GM10248 (cell line): ENCODE measurements around the gene NUP98.
"Not testable (repeated sequence)": the region's sequence is repeated elsewhere in the genome, so short reads cannot be mapped to it uniquely, and the experiment has no call there.

Experiments used
- CTCF ChIA-PET: fragments of 300-600 bp; sonication (Branson Sonifier 250); formaldehyde crosslinking; extraction: SDS; loops from one replicate; lab custom pipeline; 2021; ENCODE audit warnings: antibody characterized with exemption; lab: Yijun Ruan, JAX
- POLR2A ChIA-PET: fragments of 350-650 bp; sonication (Branson Sonifier 250); formaldehyde crosslinking; extraction: SDS; loops from one replicate; lab custom pipeline; 2020; ENCODE audit warnings: antibody characterized with exemption; lab: Yijun Ruan, JAX
- DNase-seq: peaks from one replicate; pipeline ENCODE4 v3.0.0; 2012; ENCODE audit errors: extremely low spot score
- TF ChIP-seq, protein P1 (sequence below): IDR thresholded peaks from 2 replicates; pipeline ENCODE4 v1.5.1; 2012; ENCODE audit warnings: mild to moderate bottlenecking, low read depth; ENCODE audit errors: extremely low read depth, missing control alignments, control extremely low read depth

Gene NUP98

DNA sequence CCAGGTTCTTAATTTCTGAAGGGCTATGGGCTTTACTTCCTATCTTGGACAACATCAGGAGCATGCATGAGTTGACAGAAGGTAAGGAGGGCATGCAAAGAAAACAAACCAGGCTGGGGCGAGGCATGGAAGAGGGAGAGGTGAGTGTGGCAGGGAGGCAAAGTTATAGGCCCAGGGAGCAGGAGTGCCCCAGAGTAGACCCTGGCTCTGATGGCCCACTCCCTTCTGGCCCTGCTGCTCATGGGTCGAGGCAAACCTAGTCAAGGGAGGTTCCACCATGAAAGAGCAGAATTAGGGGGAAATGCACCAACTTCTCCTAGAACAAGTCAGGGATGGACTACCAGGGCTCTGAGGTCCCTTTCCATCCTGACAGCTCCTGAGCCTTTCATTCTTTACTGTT, 136.4 kb downstream of the NUP98 start:
- no peak for DNase-seq
- TF ChIP-seq, protein P1, sequence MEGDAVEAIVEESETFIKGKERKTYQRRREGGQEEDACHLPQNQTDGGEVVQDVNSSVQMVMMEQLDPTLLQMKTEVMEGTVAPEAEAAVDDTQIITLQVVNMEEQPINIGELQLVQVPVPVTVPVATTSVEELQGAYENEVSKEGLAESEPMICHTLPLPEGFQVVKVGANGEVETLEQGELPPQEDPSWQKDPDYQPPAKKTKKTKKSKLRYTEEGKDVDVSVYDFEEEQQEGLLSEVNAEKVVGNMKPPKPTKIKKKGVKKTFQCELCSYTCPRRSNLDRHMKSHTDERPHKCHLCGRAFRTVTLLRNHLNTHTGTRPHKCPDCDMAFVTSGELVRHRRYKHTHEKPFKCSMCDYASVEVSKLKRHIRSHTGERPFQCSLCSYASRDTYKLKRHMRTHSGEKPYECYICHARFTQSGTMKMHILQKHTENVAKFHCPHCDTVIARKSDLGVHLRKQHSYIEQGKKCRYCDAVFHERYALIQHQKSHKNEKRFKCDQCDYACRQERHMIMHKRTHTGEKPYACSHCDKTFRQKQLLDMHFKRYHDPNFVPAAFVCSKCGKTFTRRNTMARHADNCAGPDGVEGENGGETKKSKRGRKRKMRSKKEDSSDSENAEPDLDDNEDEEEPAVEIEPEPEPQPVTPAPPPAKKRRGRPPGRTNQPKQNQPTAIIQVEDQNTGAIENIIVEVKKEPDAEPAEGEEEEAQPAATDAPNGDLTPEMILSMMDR = no peak
- ChIA-PET CTCF (no interaction called here), POLR2A (no interaction called here)

DNA sequence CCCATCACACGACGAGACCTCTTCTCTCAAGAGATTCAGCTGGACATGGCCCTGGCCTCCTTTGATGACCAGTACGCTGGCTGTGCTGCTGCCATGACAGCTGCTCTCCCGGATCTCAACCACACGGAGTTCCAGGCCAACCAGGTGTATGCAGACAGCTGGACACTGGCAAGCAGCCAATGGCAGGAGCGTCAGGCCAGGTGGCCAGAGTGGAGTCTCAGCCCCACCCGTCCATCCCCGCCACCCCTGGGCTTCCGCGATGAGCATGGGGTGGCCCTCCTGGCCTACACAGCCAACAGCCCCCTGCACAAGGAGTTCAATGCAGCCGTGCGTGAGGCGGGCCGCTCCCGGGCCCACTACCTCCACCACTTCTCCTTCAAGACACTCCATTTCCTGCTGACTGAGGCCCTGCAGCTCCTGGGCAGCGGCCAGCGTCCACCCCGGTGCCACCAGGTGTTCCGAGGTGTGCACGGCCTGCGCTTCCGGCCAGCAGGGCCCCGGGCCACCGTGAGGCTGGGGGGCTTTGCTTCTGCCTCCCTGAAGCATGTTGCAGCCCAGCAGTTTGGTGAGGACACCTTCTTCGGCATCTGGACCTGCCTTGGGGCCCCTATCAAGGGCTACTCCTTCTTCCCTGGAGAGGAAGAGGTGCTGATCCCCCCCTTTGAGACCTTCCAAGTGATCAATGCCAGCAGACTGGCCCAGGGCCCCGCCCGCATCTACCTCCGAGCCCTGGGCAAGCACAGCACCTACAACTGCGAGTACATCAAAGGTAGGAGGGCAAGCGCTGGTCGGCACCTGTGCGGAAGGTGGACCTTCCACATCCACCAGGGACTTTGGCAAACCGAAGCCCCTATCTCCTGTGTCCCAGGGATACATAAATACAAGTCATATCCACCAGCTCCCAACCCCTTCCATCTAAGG, 137.5 kb downstream of the NUP98 start:
- ChIA-PET CTCF (no interaction called here), POLR2A (no interaction called here)
- no peak for DNase-seq
- TF ChIP-seq, protein P1 = no peak

DNA sequence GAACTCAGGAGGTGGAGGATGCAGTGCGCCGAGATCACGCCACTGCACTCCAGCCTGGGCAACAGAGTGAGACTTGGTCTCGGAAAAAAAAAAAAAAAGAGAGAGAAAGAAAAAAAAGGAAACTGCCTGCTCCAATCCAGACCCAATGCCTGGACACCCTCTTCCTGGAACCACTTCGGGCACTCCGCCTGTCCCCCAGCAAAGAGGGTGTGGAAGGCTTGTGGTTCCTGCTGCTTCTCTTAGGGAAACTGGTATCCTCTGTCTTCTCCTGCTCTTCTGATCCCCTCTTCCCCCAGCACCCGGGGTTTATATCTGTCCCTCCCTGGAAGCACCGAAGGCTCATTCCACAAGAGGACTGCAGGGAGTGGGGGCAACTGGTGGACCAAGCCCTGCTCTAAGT, 139.1 kb downstream of the NUP98 start:
- POLR2A ChIA-PET = no interaction called here
- TF ChIP-seq, protein P1 = no peak
- DNase-seq = no peak
- CTCF ChIA-PET = no interaction called here

DNA sequence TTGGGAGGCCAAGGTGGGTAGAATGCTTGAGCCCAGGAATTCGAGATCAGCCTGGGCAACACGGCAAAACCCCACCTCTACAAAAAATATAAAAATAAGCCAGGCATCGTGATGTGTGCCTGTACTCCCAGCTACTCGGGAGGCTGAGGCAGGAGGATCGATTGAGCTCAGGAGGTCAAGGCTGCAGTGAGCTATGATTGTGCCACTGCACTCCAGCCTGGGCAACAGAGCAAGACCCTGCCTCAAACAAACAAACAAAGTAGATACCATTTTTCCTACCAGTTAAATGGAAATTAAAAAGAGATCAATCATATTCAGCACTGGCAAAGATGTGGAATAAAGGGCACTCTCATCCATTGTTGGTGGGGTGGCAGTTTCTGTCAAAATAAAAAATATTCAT, 140.0 kb downstream of the NUP98 start:
- DNase-seq, POLR2A ChIA-PET: not testable (repeated sequence)
- CTCF ChIA-PET = interaction anchor here (0.7 to 1.9 kb wide), 2 partner anchors 14 kb away, joined by 3 to 7 read pairs; partner anchors contain the start of gene CHRNA10

DNA sequence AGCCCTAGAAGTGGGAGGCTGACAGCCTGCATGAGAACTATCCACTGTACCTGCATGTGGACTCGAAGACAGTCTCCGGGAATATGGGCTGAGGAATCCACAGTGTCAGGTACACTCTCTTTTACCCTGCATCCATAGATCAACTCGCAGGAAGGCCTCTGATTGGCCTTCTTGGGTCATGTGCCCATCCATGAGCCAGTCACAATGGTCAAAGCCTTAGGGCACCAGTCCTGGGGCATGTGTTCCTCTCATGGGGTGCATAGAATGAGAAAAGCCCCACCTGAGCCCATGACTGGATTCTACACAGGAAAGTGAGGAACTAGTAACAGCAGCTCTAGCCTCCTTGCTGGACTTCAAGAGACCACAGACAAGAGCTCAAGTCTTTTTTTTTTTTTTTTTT, 141.8 kb downstream of the NUP98 start:
- DNase-seq = no peak
- ChIA-PET POLR2A (interaction anchor here (0.6 kb wide), 1 partner anchor 538 kb away, joined by 4 read pairs; no protein-coding TSS in a partner anchor), CTCF (interaction anchor here (0.8 to 1.9 kb wide), 2 partner anchors 9 to 15 kb away, joined by 3 to 7 read pairs; partner anchors contain the start of gene CHRNA10)
- TF ChIP-seq, protein P1 = no peak

DNA sequence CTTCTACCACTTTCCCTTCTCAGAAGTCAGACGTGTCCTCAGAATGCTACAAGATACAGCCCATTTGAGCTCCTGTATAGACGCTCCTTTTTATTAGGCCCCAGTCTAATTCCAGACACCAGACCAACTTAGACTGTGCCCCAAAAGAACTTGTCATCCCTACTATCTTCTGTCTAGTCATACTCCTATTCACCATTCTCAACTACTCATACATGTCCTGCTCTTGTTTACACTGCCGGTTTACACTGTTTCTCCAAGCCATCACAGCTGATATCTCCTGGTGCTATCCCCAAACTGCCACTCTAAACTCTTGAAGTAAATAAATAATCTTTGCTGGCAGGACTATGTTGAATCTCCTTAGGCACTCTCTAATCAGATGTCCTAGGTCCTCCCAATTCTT, 144.8 kb downstream of the NUP98 start:
- DNase-seq, POLR2A ChIA-PET: not testable (repeated sequence)
- CTCF ChIA-PET = interaction anchor here (1.2 to 1.8 kb wide), 2 partner anchors 10 to 19 kb away, joined by 3 read pairs; no protein-coding TSS in a partner anchor

DNA sequence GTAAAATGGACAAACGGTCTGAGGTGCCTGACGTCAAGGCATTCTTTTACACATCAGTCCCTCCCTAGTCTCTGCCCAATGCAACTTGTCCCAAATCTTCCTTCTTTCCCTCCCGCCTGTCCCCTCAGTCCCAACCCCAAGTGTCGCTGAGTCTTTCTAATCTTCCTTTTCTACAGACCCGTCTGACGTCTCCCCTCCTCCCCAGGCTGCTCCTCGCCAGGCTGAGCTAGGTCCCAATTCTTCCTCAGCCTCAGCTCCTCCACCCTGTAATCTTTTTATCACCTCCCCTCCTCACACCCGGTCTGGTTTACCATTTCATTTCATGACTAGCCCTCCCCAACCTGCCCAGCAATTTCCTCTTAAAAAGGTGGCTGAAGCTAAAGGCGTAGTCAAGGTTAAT, 148.0 kb downstream of the NUP98 start:
- DNase-seq, CTCF ChIA-PET, POLR2A ChIA-PET: not testable (repeated sequence)

DNA sequence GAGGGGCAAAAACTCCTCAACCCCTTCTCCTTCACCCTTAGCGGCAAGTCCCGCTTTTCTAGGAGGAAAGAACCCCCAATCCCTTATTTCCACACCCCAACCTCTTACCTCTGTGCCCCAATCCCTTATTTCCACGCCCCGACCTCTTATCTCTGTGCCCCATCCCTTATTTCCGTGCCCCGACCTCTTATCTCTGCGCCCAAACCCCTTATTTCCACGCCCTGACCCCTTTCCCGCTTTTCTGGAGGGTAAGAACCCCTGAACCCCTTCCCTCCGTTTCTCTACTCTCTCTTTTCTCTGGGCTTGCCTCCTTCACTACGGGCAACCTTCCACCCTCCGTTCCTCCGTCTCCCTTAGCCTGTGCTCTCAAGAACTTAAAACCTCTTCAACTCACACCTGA, 148.5 kb downstream of the NUP98 start:
- DNase-seq, CTCF ChIA-PET, POLR2A ChIA-PET: not testable (repeated sequence)

DNA sequence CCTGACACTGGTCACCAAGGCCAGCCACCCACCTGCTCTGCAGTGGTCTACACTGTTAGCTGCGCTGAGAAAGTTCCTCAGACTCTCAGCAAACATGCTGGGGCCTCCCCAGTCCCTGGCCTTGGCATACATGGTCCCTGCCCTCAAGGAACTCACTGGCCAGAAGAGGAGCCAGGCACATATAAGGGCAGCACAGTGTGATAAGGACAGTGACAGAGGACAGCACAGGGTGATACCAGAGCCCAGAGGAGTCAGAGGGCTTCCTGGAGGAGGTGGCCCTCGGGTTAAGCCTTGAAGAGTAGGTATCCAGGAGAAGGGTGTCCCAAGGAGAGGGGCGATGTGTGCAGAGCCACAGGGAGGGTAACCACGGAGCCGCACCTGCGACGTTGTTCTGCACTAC, 151.8 kb downstream of the NUP98 start:
- ChIA-PET POLR2A (no interaction called here), CTCF (interaction anchor here (1.2 kb wide), 1 partner anchor 9 kb away, joined by 3 read pairs; no protein-coding TSS in a partner anchor)
- no peak for DNase-seq
- TF ChIP-seq, protein P1 = no peak
